Left ventricle myocardium inferior (tissue), 1 donor: ENCODE data around the gene DDX1. TPM values are rescaled to one million over a fixed set of nuclear protein-coding genes. Genes with fewer than 3 reads are reported as not detected.

Source experiments
- DNase-seq: peaks from one replicate; pipeline ENCODE4 v3.0.0-alpha.2; 2020
- H3K27ac ChIP-seq: fragments of 200-600 bp; replicated peaks from 2 replicates; pipeline ENCODE4 v1.8.0; 2021
- H3K27me3 ChIP-seq: fragments of 200-600 bp; 2 replicates; pipeline ENCODE4 v1.8.0; 2021; ENCODE audit warnings: low read depth
- H3K36me3 ChIP-seq: fragments of 200-600 bp; 2 replicates; pipeline ENCODE4 v1.8.0; 2021
- H3K4me1 ChIP-seq: fragments of 200-600 bp; 2 replicates; pipeline ENCODE4 v1.8.0; 2021
- H3K4me3 ChIP-seq: fragments of 200-600 bp; 2 replicates; pipeline ENCODE4 v1.8.0; 2021; ENCODE audit warnings: mild to moderate bottlenecking, moderate library complexity
- H3K9me3 ChIP-seq: fragments of 200-600 bp; replicated peaks from 2 replicates; pipeline ENCODE4 v1.8.0; 2021
- intact Hi-C: fragments of 100-400 bp; cut with micrococcal nuclease; formaldehyde crosslinking; loops from one replicate; pipeline ENCODE4 v1.11.0; 2022
- total RNA-seq: library from RNA; stranded (reverse); fragmentation: NEBNext Ultra II Directional; extraction: Animal tissue kit (Norgen Biotek cat#: 25700); gene quantifications from one replicate; pipeline ENCODE4 v1.2.1, GENCODE V29; 2021
- TF ChIP-seq, protein P1 (sequence below): fragments of 200-600 bp; IDR thresholded peaks from 2 replicates; pipeline ENCODE4 v1.8.0; 2021; ENCODE audit warnings: antibody characterized with exemption, mild to moderate bottlenecking, borderline replicate concordance
- donor health status: DM: no; HTN: yes; CAD: no; lungs with severe emphysema.

DDX1 gene
- total RNA-seq, 1 donor from 2014 or later = 156 TPM

DNA sequence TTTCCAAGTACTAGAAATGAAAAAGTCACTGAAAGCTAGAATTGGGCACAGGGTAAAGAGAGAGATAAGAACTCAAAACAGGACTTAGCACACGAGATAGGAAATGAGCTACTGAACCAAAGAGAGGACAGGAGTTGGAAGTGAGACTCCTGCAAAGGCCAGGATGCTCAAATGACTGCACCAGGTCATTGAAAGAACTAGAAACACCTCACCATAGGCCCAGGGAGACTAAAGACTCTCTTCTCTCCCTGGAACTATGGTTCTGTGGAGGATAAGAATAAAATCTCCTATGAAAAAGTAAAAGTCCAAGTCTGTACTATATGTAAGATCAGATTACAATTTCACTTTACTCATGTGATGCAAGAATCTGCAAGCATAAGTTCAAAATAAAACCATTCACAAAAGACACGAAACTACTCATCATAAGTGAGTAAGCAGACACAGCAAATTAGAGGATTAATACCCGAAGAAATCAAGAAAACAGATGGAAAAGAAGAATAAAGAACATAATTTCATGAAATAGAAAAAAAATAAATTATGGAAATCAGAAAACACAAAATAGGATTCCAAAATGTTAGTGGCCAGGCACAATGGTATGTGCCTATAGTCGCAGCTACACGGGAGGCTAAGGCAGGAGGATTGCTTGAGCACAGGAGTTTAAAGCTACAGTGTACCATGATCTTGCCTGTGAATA lies 37.0 kb upstream of the DDX1 start:
- no peaks in the 10 kb centered on the region for H3K9me3 ChIP-seq
- H3K27me3 ChIP-seq = no peaks in the 10 kb centered on the region
- intact Hi-C loops = no loop called here
- DNase-seq = no peak
- H3K27ac ChIP-seq = no peak overlapping the region
- peaks cover 23% of the 10 kb centered on the region for H3K4me1 ChIP-seq
- H3K36me3 ChIP-seq = peaks cover 45% of the 10 kb centered on the region
- no peak overlapping the region for H3K4me3 ChIP-seq
- TF ChIP-seq, protein P1, sequence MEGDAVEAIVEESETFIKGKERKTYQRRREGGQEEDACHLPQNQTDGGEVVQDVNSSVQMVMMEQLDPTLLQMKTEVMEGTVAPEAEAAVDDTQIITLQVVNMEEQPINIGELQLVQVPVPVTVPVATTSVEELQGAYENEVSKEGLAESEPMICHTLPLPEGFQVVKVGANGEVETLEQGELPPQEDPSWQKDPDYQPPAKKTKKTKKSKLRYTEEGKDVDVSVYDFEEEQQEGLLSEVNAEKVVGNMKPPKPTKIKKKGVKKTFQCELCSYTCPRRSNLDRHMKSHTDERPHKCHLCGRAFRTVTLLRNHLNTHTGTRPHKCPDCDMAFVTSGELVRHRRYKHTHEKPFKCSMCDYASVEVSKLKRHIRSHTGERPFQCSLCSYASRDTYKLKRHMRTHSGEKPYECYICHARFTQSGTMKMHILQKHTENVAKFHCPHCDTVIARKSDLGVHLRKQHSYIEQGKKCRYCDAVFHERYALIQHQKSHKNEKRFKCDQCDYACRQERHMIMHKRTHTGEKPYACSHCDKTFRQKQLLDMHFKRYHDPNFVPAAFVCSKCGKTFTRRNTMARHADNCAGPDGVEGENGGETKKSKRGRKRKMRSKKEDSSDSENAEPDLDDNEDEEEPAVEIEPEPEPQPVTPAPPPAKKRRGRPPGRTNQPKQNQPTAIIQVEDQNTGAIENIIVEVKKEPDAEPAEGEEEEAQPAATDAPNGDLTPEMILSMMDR = no peak

DNA sequence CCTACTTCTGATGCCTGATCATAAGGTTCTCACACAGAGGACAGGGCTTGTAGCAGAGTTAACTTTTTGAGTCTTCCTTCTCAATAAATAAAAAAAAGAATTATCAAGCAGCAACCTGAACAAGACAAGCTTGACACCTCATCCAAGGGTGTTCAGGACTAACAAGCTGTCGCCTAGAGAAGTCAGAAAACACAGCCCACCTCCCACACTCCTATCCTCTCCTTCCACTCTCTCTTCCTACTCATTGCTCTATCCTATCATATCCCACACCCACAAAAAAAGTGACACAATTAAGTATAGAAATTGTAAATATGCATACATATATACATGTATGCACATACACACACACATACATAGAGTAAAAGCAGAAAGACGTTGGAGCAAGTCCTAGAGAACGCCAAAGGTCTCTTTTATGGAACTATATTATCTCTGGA lies 35.9 kb upstream of the DDX1 start:
- H3K27me3 ChIP-seq = no peaks in the 10 kb centered on the region
- peaks cover 34% of the 10 kb centered on the region for H3K4me1 ChIP-seq
- TF ChIP-seq, protein P1 = no peak
- no peak overlapping the region for H3K4me3 ChIP-seq
- no peaks in the 10 kb centered on the region for H3K9me3 ChIP-seq
- intact Hi-C loops = no loop called here
- DNase-seq = no peak
- H3K36me3 ChIP-seq = peaks cover 37% of the 10 kb centered on the region
- no peak overlapping the region for H3K27ac ChIP-seq

DNA sequence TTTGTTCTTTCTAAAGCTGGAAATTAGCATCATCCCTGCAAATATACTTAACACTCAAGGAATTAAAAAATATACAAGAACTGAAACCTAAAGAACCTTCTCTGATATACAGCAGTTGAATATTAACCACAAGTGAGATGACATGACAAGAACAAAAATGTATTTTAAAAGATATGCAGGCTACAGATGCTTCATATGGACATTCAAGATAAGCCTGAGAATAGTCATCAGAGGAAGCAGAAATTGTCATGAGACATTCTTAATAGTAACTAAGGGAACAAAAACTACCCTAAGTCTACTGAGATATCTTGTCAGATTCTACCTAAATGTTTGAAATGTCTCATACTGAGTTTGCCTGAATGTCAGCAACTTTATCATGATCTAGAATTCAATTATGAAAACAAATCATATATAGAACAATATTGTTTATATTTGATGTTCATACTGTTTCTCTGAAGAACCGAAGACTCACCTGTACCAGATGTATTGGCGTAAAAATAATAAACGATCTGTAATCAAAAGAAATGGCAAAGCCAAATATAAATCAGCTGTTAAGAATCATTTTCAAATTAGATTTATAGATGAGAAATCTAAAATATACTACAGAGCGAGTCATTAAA lies 35.2 kb upstream of the DDX1 start:
- peaks cover 34% of the 10 kb centered on the region for H3K36me3 ChIP-seq
- no peak overlapping the region for H3K27ac ChIP-seq
- H3K4me3 ChIP-seq = no peak overlapping the region
- peaks cover 37% of the 10 kb centered on the region for H3K4me1 ChIP-seq
- no peak for DNase-seq
- no peaks in the 10 kb centered on the region for H3K27me3 ChIP-seq
- intact Hi-C loops = no loop called here
- TF ChIP-seq, protein P1 = no peak
- H3K9me3 ChIP-seq = no peaks in the 10 kb centered on the region

DNA sequence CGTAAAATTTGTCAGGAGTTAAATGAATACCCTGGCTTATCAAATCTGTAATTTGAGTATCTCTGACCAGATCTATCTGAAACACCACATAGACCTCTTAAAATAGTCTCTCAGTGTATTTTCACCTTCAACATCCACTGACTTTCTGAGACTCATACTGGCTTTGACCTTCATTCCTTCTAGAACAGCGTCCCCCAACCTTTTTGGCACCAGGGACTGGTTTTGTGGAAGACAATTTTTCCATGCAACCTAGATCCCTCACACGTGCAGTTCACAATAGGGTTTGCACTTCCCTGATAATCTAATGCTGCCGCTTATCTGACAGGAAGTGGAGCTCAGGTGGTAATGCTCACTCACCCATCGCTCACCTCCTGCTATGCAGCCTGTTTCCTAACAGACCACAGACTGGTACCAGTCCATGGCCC lies 33.8 kb upstream of the DDX1 start:
- Histone ChIP-seq H3K27me3 (no peaks in the 10 kb centered on the region), H3K4me3 (no peak overlapping the region), H3K27ac (no peak overlapping the region), H3K9me3 (no peaks in the 10 kb centered on the region), H3K36me3 (peaks cover 27% of the 10 kb centered on the region), H3K4me1 (peaks cover 46% of the 10 kb centered on the region)
- TF ChIP-seq, protein P1 = no peak
- DNase-seq = no peak
- intact Hi-C loops = no loop called here

DNA sequence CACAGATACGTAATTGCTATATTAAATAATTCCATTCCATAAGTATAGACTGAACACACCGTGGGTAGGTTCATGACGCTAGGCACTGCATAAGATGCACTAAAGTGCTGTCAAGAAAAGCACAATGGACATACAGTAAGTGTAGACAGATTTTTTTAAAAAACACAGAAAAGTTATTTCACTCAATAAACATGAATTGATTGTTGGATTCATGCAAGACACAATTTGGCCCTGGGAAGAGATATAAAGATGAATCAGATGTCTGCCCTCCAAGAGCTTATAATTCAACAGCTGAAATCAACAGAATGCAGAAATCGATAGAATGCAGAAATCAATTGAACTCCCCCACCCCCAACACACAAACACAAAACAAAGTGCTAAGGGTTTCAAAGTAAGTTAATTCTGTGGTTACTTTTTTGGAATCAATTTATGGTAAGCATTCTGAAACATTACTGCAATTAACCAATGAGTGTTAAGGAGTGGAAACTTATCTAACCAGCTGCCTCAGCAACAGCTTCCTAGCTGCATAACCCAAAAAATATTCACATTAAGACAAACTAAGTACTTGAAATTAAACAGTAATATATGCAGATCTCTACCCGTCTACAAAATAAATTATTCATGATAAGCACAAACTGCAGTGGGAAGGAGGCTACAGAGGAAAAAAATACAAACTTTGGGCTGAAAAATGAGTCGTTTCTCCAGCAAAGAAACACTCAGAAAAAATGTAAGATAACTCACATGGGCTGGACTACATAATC lies 32.1 kb upstream of the DDX1 start:
- DNase-seq = no peak
- Histone ChIP-seq H3K9me3 (no peaks in the 10 kb centered on the region), H3K27me3 (no peaks in the 10 kb centered on the region), H3K4me1 (peaks cover 46% of the 10 kb centered on the region), H3K4me3 (peak overlapping the region; percentile 85), H3K27ac (no peak overlapping the region), H3K36me3 (peaks cover 13% of the 10 kb centered on the region)
- intact Hi-C loops = no loop called here
- TF ChIP-seq, protein P1 = no peak
